Activated CD8-positive, alpha-beta memory T cell treated with anti-CD3 and anti-CD28 coated beads, Interleukin-2, amount 50 U/mL, for 48 hours (primary cell): ENCODE results near the gene GLIPR1L1.

ENCODE experiments used
- DNase-seq: peaks from one replicate; pipeline ENCODE4 v3.0.0-alpha.2; 2020

GLIPR1L1 gene

DNA sequence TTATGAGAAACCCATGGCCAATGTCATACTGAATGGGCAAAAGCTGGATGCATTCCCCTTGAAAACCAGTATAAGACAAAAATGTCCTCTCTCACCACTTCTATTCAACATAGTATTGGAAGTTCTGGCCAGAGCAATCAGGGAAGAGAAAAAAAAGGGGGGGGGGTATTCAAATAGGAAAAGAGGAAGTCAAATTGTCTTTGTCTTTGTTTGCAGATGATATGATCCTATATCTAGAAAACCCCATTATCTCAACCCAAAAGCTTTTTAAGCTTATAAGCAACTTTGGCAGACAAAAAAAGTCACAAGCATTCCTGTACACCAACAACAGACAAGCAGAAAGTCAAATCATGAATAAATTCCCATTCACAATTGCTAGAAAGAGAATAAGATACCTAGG lies 19.5 kb downstream of the GLIPR1L1 start:
- DNase-seq = no peak

DNA sequence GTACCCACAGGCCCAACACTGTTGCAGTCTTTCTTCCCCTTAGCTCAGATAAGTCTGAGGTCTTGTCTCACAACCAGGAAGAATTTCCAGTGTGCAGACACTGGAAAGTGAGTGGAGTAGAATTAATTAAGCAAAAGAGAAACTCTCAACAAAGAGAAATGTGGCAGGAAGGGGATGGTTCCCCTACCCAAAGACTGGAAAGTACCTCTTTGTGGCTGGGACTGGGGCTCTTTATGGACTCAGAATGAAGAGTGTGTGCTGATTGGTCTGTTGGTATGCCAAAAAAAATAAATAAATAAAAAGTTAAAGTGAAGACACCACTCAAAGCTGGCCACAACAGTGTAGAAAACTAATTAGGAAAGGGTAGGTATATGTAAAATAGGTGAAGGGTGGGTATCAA lies 26.4 kb downstream of the GLIPR1L1 start:
- no peak for DNase-seq

DNA sequence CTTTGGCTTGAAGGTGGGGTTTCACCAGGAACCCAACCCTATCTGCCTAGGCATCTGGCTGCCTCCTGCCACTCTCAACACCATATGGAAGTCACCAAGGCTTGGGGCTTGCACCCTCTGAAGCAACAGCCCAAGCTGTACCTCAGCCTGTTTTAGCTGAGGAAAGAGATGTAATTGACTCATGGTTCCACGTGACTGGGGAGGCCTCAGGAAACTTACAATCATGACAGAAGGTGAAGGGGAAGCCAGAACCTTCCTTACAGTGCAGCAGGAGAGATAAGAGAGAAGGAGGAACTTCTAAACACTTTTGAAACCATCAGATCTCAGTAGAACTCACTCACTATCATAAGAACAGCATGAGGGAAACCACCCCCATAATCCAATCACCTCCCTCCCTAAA lies 26.9 kb downstream of the GLIPR1L1 start:
- no peak for DNase-seq

DNA sequence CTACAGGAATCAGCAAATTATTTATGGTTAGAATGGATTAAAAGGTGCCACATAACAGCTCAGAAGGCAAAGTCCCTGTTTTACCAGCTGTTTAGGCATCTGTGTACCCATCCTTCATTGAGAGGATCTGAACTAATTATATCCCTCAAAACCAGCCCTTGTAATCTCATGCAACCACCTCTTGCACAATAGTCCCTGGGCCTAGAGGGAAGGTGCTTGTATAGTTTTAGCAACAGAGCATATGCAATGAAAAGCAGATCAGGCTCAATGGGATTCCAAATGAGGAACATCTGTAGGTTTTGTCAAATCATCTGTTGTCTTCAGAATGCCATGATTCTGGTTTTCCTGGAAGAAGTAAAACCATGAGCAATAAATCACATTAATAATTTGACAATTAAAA lies 30.4 kb downstream of the GLIPR1L1 start:
- no peak for DNase-seq

DNA sequence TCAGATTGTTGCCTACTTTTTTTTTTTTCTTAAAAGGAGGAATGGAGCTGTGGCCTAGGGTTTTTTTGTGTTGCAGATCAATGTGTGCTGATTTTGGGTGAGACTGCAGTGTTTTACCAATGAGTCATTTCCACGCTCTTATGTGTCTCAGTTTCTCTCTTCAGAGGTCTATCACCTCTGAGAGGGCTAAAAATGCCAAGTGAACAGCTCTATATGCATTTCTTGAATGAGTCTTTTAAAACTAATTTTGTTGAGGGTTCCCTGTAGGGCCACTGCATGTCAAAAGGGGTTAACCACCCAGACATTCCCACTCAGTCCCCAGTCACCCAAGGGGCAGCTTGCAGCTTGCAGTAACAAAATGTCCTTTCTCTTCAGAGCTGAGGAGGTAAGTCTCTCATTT lies 32.2 kb downstream of the GLIPR1L1 start:
- DNase-seq = no peak

DNA sequence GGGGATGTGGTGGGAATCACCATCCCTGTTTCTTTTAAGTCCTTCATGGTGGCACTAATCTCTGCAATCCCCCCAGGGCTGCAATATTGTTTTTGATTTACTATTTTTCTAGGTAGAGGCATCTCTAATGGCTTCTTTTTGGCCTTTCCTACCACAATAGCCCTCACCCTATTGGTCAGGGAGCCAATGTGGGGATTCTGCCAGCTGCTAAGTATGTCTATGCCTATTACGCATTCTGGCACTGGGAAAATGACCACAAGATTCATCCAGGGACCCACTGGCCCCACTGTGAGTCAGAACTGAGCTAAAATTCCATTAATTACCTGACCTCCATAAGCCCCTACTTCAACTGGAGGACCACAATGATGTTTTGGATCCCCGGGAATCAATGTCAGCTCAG lies 40.5 kb downstream of the GLIPR1L1 start:
- DNase-seq = no peak

DNA sequence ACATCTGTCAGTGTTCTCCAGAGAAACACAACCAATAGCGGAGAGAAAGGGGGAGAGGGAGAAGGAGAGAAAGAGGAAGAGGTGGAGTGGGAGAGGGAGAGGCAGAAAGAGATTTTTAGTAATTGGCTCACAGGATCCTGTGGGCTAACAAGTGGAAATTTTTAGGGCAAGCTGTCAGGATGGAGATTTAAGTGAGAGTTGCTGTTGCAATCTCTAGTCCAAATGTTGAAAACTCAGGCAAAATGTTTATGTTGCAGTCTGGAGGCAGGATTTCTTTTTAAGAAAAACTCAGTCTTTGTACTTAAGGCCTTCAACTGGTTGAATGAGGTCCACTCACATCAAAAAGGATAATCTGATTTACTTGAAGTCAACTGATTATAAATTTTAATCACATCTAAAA lies 43.9 kb downstream of the GLIPR1L1 start:
- no peak for DNase-seq

DNA sequence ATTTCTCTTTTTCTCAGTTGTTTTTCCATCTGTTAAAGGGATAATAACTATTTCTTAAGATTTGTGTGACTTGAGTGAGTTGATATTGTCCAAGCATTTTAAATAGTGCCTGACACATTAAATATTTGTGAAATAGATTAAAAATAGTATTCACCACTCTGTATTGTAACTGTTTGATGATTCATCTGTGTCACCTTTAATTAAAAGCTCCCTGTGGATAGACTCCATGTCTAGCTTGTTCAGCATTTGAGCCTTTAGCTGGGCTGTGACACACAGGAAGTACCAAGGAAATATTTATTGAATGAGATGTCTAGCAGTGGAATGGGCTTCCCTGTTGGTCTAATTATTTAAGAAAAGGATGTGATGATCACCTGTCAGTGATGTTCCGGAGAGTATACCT lies 54.6 kb downstream of the GLIPR1L1 start:
- no peak for DNase-seq

DNA sequence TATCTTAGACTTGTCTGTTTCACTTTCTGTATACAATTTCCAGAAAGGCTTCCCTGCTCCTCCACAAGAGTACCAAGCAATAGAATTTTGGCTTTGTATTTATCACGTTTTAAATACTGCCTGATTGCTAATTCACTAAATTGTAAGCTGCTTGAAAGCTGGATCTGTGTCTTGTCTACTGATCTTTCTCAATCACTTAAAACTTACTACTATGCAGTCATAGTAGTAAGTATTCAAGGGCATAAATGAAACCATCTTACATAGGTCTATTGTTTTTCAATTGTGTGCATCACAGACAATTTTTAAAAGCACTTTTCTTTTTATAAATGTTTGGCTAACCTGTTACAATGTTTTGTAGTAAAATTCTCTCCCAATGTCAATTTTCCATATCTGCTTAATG lies 55.2 kb downstream of the GLIPR1L1 start:
- no peak for DNase-seq

DNA sequence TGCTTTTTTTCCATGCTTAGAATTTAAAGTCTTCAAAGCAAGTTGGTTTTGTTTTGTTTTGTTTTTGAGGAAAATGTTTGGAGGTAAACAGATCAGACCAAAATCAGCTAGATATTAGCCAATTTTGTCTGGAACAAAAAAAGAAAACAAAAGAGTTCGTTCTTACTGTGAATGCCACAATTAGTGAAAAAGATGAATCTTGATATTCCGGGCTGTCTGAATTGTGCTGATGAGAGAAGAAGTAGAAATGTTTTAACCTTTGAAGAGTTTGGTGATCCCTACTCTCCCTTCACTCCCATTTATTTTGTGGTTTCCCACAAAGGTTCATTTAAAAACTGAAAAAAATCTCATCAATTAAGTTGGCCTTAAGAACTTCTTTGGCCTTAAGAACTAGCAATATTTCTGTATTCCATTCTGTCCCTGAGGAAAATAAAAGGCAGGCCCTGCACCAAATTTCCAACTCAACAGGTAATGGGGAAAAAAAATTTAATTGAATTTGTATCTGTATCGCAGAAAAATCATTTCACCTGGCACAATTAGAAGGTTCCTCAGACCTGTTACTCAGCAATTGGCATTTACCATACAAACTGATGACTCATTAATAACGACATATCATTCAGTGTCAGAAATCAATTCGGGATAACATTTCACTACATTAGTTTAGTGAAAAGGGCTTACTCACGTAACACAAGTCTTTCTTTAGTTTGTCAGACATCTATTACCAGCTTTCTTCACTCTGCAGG lies 55.9 kb downstream of the GLIPR1L1 start:
- no peak for DNase-seq

DNA sequence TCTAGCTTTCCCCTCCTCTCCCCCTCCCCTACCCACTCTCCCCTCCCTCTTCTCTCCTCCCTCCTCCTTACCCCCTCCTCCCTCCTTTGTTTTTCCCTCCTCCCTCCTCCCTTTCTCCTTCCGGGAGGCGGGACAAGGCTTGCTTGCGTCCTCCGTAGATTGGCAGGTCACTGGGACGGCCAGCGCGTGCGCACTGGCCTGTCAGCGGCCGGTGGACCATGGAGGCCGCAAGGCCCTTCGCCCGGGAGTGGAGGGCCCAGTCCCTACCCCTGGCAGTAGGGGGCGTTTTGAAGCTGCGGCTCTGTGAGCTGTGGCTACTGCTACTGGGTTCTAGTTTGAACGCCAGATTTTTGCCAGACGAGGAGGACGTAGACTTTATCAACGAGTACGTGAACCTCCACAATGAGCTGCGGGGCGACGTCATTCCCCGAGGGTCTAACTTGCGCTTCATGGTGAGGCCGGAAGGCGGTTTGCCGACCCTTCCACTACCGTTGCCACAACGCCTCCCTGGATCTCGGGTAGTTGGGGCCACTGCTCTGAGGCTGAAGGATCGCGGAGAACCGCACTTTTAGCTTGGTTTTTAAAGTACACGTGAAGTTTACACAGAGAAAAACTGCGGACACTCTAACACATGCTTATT lies 56.5 kb downstream of the GLIPR1L1 start, which contains the start of gene GLIPR1L2:
GLIPR1L2 (plus strand) TSS at position 191 of the 640 bp plus-strand sequence; CDS start at position 219, 28 bp downstream.
- DNase-seq = peak; percentile 92

DNA sequence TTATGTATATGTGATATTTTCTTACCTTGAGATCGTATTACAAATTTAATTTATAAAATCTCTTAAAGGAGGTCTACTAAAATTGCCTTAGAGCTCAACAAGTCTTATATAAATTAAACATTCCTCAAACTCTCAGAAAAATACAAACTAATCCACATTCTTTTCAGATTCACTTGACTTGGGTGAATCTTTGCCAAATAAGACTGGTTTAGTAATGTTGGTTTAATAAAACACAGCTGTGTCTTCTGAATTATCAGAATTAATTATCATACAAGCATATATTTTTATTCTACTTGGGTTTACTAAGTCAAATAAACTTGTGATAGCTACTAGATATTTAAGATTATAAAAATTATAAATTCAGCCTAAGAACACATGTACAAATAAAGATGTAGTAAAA lies 69.8 kb downstream of the GLIPR1L1 start:
- no peak for DNase-seq

DNA sequence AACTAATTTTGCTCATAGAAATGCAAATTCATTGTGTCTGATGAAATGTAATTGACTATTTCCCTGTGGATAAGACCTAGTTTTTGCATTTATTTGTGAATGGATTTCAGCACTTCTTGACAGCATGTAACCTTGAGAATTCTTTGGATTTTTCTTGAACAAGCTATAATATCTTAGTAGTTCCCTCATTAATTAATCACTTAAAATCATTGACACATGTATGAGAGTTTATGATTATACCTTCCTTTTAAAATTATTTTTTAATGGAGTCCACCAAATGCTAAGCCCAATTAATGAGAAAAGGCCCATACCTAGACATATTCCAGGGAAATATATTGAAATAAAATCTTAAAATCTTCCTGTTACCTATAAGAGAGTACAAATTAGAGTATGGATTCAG lies 73.2 kb downstream of the GLIPR1L1 start:
- DNase-seq = no peak

DNA sequence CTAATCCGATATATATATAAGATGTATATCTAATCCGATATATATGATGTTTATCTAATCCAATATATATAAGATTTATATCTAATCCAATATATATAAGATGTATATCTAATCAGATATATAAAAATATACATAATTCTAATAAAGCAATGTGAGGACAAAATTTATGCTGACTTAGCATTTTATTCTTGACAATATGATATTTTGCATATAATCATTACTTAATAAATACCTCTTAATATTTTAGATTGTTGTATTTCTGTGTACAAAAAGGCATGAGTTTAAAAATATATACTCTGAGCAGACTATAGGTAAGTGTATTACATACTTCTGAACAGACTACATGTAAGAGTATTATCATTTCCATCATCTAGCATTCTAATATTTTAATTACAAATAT lies 75.4 kb downstream of the GLIPR1L1 start:
- no peak for DNase-seq

DNA sequence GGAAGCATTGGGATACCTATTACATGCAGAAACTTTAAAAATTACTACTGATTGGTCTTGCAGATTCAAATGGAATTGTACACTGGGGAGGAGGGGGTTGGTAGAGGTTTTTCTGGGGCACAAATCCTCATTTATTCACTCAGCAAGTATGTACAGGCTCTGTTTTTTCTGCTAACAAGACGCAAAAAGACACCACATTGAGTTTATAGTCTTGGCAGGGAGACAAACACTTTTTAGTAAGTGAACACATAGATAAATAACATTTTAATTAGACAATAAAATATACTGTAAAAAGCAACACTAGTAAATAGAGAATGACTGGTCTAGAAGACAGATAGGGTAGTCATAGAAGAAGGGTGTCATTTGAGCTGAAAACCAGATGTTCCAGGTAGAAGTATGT lies 80.2 kb downstream of the GLIPR1L1 start:
- DNase-seq = no peak

DNA sequence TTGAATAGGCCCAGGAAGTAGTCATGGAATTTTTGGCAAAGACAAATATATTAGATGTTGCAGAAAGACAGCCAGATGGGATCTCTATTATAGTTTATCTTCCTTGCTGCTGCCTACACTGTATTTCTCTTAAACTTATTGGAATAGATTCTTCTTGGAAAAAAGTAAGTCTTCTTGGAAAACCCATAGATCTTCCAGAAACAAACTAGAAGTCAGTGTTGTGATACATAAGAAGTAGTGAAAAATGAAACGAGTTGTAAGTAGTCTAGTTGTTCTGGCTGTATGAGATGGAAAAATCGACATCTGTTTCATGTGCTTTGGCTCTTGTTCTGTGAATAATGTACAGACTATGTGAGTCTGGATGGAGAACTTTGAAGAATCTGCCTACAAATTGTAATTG lies 85.4 kb downstream of the GLIPR1L1 start:
- DNase-seq = no peak
